Measurements from ENCODE around the gene SMARCD3. TPM values are rescaled to one million over a fixed set of nuclear protein-coding genes. Genes with fewer than 3 reads are reported as not detected.

The SMARCD3 gene
- total RNA-seq, 4 donors from 2014 or later, result 42.2 to 56.7 (median 47.2) TPM

DNA sequence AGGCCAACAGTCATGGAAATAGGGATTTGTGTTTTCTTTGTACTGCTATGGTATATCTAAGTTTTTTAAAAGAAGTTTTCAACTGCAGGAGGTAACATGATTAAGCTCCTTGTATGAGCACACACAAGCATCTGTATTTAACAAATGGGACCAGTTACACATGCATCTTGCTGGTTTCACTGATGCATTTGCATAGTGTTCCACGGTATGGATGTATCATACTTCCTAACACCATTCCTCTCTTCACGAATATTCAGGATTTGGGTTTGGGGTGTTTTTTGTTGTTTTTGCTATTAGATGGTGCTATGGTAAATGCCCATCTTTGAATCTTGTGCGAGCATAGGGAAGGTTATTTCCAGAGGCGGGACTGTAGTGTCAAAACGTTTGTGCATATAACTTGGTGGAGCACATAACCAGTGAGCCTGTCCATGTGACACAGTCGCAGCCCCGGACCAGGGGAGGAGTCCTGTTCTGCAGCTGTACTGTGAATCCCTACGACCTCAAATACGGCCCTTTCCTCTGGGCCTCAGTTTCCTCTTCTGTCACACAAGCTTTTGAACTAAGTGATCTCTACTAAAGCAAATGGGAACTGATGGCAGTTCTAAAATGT is 40.1 kb downstream of the SMARCD3 start:
- Histone ChIP-seq H3K4me1 (no peaks in the 10 kb centered on the region), H3K36me3 (peaks cover under 1 to 2% of the 10 kb centered on the region in 2 donors), H3K9me3 (no peaks in the 10 kb centered on the region), H3K27me3 (no peaks in the 10 kb centered on the region), H3K27ac (no peak overlapping the region), H3K4me3 (replicated peaks in 1 of 3) (no peak overlapping the region)
- WGBS, 2 donors, result 69 to 74% methylated on average over 8 to 9 of the region's 9 CpGs
- no peak for DNase-seq
- intact Hi-C loops (cut with DNase I), result no loop called here
- TF ChIP-seq POLR2A (IDR thresholded peaks at IDR 0.05), result no peak
- TF ChIP-seq, protein P1, sequence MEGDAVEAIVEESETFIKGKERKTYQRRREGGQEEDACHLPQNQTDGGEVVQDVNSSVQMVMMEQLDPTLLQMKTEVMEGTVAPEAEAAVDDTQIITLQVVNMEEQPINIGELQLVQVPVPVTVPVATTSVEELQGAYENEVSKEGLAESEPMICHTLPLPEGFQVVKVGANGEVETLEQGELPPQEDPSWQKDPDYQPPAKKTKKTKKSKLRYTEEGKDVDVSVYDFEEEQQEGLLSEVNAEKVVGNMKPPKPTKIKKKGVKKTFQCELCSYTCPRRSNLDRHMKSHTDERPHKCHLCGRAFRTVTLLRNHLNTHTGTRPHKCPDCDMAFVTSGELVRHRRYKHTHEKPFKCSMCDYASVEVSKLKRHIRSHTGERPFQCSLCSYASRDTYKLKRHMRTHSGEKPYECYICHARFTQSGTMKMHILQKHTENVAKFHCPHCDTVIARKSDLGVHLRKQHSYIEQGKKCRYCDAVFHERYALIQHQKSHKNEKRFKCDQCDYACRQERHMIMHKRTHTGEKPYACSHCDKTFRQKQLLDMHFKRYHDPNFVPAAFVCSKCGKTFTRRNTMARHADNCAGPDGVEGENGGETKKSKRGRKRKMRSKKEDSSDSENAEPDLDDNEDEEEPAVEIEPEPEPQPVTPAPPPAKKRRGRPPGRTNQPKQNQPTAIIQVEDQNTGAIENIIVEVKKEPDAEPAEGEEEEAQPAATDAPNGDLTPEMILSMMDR (IDR thresholded peaks at IDR 0.05), result no peak

- DNase-seq, result no peak
- H3K36me3 ChIP-seq, result no peaks in the 10 kb centered on the region
- intact Hi-C loops (cut with DNase I), result no loop called here
- 78 to 79% methylated on average over 4 to 11 of the region's 12 CpGs for WGBS, 2 donors
- H3K27me3 ChIP-seq, result no peaks in the 10 kb centered on the region
- H3K4me3 ChIP-seq (replicated peaks in 1 of 3), result no peak overlapping the region
- no peaks in the 10 kb centered on the region for H3K4me1 ChIP-seq
- TF ChIP-seq POLR2A (IDR thresholded peaks at IDR 0.05), result no peak
- TF ChIP-seq, protein P1 (IDR thresholded peaks at IDR 0.05), result no peak
- no peaks in the 10 kb centered on the region for H3K9me3 ChIP-seq
- no peak overlapping the region for H3K27ac ChIP-seq
These were observed 40.7 kb downstream of the SMARCD3 start for GRCh38 chr7:151207804-151208203.

GRCh38 chr7:151207315-151207714 is 41.2 kb downstream of the SMARCD3 start:
- Histone ChIP-seq H3K27ac (no peak overlapping the region), H3K27me3 (no peaks in the 10 kb centered on the region), H3K4me1 (no peaks in the 10 kb centered on the region), H3K4me3 (replicated peaks in 1 of 3) (no peak overlapping the region), H3K36me3 (no peaks in the 10 kb centered on the region), H3K9me3 (no peaks in the 10 kb centered on the region)
- TF ChIP-seq POLR2A (IDR thresholded peaks at IDR 0.05), result no peak
- TF ChIP-seq, protein P1 (IDR thresholded peaks at IDR 0.05), result no peak
- intact Hi-C loops (cut with DNase I), result no loop called here
- no peak for DNase-seq
- 66 to 71% methylated on average over 9 of the region's 9 CpGs for WGBS, 2 donors

DNA sequence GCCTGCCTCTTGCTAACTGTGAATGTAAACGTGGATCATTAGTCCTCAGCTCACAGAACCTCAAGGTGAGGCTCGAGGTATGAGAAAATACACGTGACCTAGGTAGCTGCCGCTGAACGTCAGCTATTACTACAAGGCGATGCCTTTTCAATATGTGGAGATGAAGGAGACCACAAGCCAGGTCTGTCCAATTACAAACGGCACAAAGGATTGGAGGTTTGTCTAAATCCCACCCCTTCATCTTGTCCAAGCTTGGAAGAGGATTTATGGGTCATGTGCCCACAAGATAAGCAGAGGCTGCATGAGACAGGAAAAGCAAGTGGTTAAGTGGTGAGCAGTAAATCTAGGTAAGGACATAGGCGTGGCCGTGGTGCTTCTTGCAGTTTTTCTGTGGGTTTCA is 41.6 kb downstream of the SMARCD3 start:
- Histone ChIP-seq H3K4me3 (replicated peaks in 1 of 3) (no peak overlapping the region), H3K36me3 (no peaks in the 10 kb centered on the region), H3K27ac (no peak overlapping the region), H3K27me3 (no peaks in the 10 kb centered on the region), H3K4me1 (no peaks in the 10 kb centered on the region), H3K9me3 (no peaks in the 10 kb centered on the region)
- DNase-seq, result no peak
- intact Hi-C loops (cut with DNase I), result no loop called here
- 58 to 69% methylated on average over 9 of the region's 9 CpGs for WGBS, 2 donors
- TF ChIP-seq, protein P1 (IDR thresholded peaks at IDR 0.05), result no peak
- no peak for TF ChIP-seq POLR2A (IDR thresholded peaks at IDR 0.05)

DNA sequence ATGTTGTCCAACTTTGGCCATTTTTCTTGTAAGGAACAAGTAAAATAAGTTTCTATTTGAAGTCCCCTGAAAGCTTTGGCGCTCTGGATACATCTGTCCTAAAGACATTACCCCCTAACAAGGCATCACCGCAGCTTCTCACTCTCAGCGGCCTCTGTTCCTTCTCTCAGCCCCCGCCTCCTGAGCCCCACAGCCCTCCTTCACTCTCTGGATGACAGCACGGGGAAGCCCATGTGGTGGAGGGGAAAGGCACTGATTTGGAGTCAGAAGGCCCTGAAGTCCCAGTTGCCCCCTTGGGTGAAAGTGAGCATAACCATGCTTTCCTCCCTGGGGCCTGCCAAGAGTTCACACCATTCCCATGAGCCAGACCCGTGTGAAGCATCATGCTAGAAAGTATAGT is 42.8 kb downstream of the SMARCD3 start:
- Histone ChIP-seq H3K27me3 (no peaks in the 10 kb centered on the region), H3K27ac (no peak overlapping the region), H3K36me3 (no peaks in the 10 kb centered on the region), H3K4me1 (no peaks in the 10 kb centered on the region), H3K9me3 (no peaks in the 10 kb centered on the region), H3K4me3 (replicated peaks in 1 of 3) (no peak overlapping the region)
- no peak for DNase-seq
- intact Hi-C loops (cut with DNase I), result no loop called here
- TF ChIP-seq, protein P1 (IDR thresholded peaks at IDR 0.05), result no peak
- TF ChIP-seq POLR2A (IDR thresholded peaks at IDR 0.05), result no peak
- WGBS, 2 donors, result 69 to 71% methylated on average over 6 of the region's 6 CpGs

Data from thyroid gland (tissue), 4 donors.